Prostate gland (tissue), 2 donors: Measurements from ENCODE around the gene MEX3C.

Source experiments
- POLR2A ChIP-seq: fragments of 450-650 bp; IDR thresholded peaks from one replicate; pipeline ENCODE4 v1.6.1; 2016; ENCODE audit warnings: antibody characterized with exemption, mild to moderate bottlenecking
- TF ChIP-seq, protein P1 (sequence below), 4 experiments: fragments of 200-600 bp in 2 of 4; fragments of 450-650 bp in 2 of 4; sonication (generic) in 2 of 4; IDR thresholded peaks; 1 replicate in 3 of 4; 2 replicates in 1 of 4; pipeline ENCODE4 v1.5.1; 2016 to 2019; ENCODE audit warnings: antibody characterized with exemption in 4 of 4, mild to moderate bottlenecking in 2 of 4, moderate library complexity in 2 of 4

DNA sequence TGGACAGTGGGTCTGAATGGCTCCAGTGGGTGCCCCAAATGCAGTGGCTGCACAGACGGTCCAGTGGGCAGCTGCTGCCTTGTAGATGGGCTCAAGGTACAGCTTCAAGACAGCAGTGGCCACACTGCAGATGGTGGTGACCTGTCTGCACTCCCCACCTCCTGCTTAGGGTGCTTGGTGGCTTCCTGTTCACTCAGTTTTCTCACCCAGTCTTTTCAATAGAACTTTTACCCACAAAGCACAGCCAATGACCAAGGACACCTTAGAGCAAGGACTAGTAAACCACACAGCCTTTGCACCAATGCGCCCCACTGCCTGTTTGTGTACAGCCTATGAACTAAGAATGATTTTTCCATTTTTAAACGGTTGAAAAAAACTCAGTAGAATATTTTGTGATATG, 34.9 kb downstream of the MEX3C start:
- TF ChIP-seq, protein P1, sequence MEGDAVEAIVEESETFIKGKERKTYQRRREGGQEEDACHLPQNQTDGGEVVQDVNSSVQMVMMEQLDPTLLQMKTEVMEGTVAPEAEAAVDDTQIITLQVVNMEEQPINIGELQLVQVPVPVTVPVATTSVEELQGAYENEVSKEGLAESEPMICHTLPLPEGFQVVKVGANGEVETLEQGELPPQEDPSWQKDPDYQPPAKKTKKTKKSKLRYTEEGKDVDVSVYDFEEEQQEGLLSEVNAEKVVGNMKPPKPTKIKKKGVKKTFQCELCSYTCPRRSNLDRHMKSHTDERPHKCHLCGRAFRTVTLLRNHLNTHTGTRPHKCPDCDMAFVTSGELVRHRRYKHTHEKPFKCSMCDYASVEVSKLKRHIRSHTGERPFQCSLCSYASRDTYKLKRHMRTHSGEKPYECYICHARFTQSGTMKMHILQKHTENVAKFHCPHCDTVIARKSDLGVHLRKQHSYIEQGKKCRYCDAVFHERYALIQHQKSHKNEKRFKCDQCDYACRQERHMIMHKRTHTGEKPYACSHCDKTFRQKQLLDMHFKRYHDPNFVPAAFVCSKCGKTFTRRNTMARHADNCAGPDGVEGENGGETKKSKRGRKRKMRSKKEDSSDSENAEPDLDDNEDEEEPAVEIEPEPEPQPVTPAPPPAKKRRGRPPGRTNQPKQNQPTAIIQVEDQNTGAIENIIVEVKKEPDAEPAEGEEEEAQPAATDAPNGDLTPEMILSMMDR (IDR thresholded peaks at IDR 0.05), result no peak
- no peak for TF ChIP-seq POLR2A
